WTC11 (cell line): Measurements from ENCODE around the gene DMD.

ENCODE experiments used
- CTCF ChIP-seq: fragments of 200-600 bp; IDR thresholded peaks from 2 replicates; pipeline ENCODE4 v1.8.0; 2022; ENCODE audit warnings: antibody characterized with exemption
- SP1 ChIP-seq: sonication (generic); formaldehyde crosslinking; conservative IDR thresholded peaks from 2 replicates; pipeline ENCODE4 v1.8.1; 2022; ENCODE audit warnings: missing genetic modification reagents
- ZNF281 ChIP-seq: sonication (generic); formaldehyde crosslinking; IDR thresholded peaks from 2 replicates; pipeline ENCODE4 v1.8.0; 2023; ENCODE audit warnings: mild to moderate bottlenecking, missing genetic modification reagents
- TF ChIP-seq, protein P1 (sequence below): sonication (generic); formaldehyde crosslinking; conservative IDR thresholded peaks from 2 replicates; pipeline ENCODE4 v1.8.1; 2022; ENCODE audit warnings: mild to moderate bottlenecking, missing genetic modification reagents

GRCh38 chrX:32183066-32183465 lies 1028.3 kb downstream of the DMD start:
- TF ChIP-seq CTCF (no peak), SP1 (CRISPR knock-in tag) (no peak), ZNF281 (CRISPR knock-in tag) (no peak)
- TF ChIP-seq, protein P1, sequence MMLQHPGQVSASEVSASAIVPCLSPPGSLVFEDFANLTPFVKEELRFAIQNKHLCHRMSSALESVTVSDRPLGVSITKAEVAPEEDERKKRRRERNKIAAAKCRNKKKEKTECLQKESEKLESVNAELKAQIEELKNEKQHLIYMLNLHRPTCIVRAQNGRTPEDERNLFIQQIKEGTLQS (CRISPR knock-in tag), result no peak
